NT2/D1 (cell line): ENCODE measurements around the gene HPD.

Experiments
- DNase-seq: peaks from one replicate; pipeline ENCODE4 v3.0.0-alpha.2; 2011; ENCODE audit warnings: low read depth, low spot score
- H3K27me3 ChIP-seq: 2 replicates; pipeline ENCODE4 v1.6.0; 2011; ENCODE audit warnings: mild to moderate bottlenecking; ENCODE audit not compliant: insufficient read length, insufficient read depth
- H3K36me3 ChIP-seq: 2 replicates; pipeline ENCODE4 v1.6.1; 2011; ENCODE audit warnings: mild to moderate bottlenecking, low read length, mixed read lengths; ENCODE audit not compliant: insufficient read depth, insufficient read length
- H3K4me1 ChIP-seq: 2 replicates; pipeline ENCODE4 v1.5.1; 2011; ENCODE audit not compliant: insufficient read depth, insufficient read length
- H3K4me3 ChIP-seq: 2 replicates; pipeline ENCODE4 v1.5.1; 2011; ENCODE audit warnings: low read depth; ENCODE audit not compliant: insufficient read length
- H3K9ac ChIP-seq: 2 replicates; pipeline ENCODE4 v1.6.0; 2011; ENCODE audit warnings: low read depth; ENCODE audit not compliant: insufficient read length
- H3K9me3 ChIP-seq: 2 replicates; pipeline ENCODE4 v1.5.1; 2011; ENCODE audit warnings: mild to moderate bottlenecking, low read length; ENCODE audit not compliant: insufficient read depth
- SUZ12 ChIP-seq: IDR thresholded peaks from 2 replicates; pipeline ENCODE4 v1.6.1; 2011; ENCODE audit not compliant: insufficient read length, insufficient read depth; ENCODE audit errors: extremely low read depth
- YY1 ChIP-seq: IDR thresholded peaks from 2 replicates; pipeline ENCODE4 v1.6.1; 2011; ENCODE audit not compliant: insufficient read length, insufficient read depth
- ZNF274 ChIP-seq: IDR thresholded peaks from 2 replicates; pipeline ENCODE4 v1.6.1; 2011; ENCODE audit warnings: mild to moderate bottlenecking, low read depth, low read length

HPD gene

GRCh38 chr12:121816925-121817647 lies 41.6 kb downstream of the HPD start:
- no peaks in the 10 kb centered on the region for H3K27me3 ChIP-seq
- no peak overlapping the region for H3K4me3 ChIP-seq
- no peak overlapping the region for H3K9ac ChIP-seq
- TF ChIP-seq SUZ12 (no peak), ZNF274 (no peak)
- DNase-seq: no peak
- H3K36me3 ChIP-seq: peaks cover 84% of the 10 kb centered on the region
- H3K9me3 ChIP-seq: no peaks in the 10 kb centered on the region
- H3K4me1 ChIP-seq: peaks cover 7% of the 10 kb centered on the region

DNA sequence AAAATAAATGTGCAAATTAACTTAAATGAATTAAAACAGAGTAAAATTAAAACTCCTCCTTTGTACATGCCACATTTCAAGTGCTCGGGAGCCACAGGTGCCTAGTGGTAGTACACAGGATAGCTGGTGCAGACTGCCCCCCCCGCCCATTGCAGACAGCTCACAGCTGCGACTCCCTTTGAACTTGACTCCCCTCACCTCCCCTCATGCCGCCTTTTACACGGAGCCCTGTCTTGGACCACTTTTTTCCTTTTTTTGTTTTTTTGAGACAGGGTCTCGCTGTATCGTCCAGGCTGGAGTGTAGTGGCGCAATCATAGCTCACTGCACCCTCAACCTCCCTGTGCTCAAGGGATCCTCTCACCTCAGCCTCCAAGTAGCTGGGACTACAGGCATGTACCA lies 43.4 kb downstream of the HPD start:
- no peak overlapping the region for H3K4me3 ChIP-seq
- DNase-seq: no peak
- H3K36me3 ChIP-seq: peaks cover 83% of the 10 kb centered on the region
- no peak overlapping the region for H3K9ac ChIP-seq
- H3K9me3 ChIP-seq: no peaks in the 10 kb centered on the region
- no peak for TF ChIP-seq SUZ12
- no peak for TF ChIP-seq ZNF274
- TF ChIP-seq YY1: no peak
- peaks cover 22% of the 10 kb centered on the region for H3K4me1 ChIP-seq
- H3K27me3 ChIP-seq: no peaks in the 10 kb centered on the region

GRCh38 chr12:121814429-121815119 lies 44.1 kb downstream of the HPD start:
- Histone ChIP-seq H3K9ac (no peak overlapping the region), H3K27me3 (no peaks in the 10 kb centered on the region), H3K36me3 (peaks cover 83% of the 10 kb centered on the region), H3K4me1 (peaks cover 23% of the 10 kb centered on the region), H3K9me3 (no peaks in the 10 kb centered on the region), H3K4me3 (no peak overlapping the region)
- TF ChIP-seq ZNF274 (no peak), YY1 (no peak), SUZ12 (no peak)
- no peak for DNase-seq

DNA sequence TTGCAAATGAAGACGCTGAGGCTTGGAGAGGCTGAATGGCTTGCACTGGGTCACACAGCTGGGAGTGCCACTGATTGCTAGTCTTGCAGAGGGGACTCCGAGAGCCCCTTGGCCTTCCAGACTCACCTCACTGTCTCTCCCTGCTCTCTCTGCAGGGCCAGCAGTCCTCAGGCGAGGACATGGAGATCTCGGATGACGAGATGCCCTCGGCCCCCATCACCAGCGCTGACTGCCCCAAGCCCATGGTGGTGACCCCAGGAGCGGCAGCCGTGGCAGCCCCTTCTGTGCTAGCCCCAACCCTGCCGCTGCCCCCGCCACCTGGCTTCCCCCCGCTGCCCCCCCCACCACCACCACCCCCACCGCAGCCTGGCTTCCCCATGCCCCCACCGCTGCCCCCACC lies 44.7 kb downstream of the HPD start:
- peaks cover 83% of the 10 kb centered on the region for H3K36me3 ChIP-seq
- H3K4me1 ChIP-seq: peaks cover 23% of the 10 kb centered on the region
- H3K4me3 ChIP-seq: no peak overlapping the region
- DNase-seq: no peak
- no peak overlapping the region for H3K9ac ChIP-seq
- H3K9me3 ChIP-seq: no peaks in the 10 kb centered on the region
- TF ChIP-seq YY1 (no peak), ZNF274 (no peak), SUZ12 (no peak)
- no peaks in the 10 kb centered on the region for H3K27me3 ChIP-seq

DNA sequence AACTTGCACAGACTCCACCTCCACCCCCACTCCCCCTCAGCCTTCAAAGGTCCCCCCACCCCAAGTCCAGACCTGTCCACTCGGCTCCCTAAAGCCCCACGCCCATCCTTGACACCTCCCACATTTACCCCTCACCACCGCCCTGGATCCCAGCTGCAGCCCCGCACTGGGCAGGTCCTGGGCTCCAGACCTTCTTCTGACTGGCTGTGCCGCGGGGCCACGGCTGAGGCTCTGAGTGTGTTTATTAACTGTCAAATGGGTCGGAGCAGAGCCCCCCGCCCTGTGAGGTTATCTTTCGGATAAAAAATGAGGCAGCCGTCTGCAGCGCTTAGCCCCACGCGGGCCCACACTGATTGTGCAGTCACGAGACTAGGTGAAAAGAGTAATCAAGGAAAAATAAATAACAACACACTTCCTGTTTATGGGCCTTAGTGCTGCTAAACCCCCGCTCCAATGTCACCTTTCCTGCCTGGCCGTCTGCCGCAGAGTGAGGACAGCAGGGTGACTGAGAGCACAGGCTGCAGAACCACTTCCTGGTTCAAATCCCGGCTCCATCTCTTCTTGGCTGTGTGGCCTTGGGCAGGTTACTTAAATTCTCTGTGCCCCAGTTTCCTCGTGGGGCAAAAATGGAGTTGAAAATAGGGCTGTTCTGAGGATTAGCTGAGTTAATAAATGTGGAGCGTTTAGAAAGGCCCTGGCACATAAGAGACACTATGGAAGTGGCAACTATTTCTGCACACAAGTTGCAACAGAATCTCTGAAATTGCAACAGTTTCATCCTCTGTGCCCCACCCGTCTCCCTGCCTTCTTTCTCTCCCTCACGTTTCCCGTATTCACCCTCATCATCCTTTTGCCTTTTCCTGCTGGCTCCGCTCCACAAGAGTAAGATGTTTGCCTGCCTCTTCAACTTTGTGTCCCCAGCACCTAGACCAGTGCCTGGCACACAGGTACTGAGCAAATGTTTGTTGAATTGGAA lies 45.5 kb downstream of the HPD start:
- no peak for TF ChIP-seq YY1
- no peak for TF ChIP-seq ZNF274
- TF ChIP-seq SUZ12: no peak
- Histone ChIP-seq H3K36me3 (peaks cover 89% of the 10 kb centered on the region), H3K9ac (peak overlapping the region; percentile 75), H3K9me3 (no peaks in the 10 kb centered on the region), H3K4me1 (peaks cover 23% of the 10 kb centered on the region), H3K27me3 (no peaks in the 10 kb centered on the region), H3K4me3 (peak overlapping the region; percentile 93)
- no peak for DNase-seq

DNA sequence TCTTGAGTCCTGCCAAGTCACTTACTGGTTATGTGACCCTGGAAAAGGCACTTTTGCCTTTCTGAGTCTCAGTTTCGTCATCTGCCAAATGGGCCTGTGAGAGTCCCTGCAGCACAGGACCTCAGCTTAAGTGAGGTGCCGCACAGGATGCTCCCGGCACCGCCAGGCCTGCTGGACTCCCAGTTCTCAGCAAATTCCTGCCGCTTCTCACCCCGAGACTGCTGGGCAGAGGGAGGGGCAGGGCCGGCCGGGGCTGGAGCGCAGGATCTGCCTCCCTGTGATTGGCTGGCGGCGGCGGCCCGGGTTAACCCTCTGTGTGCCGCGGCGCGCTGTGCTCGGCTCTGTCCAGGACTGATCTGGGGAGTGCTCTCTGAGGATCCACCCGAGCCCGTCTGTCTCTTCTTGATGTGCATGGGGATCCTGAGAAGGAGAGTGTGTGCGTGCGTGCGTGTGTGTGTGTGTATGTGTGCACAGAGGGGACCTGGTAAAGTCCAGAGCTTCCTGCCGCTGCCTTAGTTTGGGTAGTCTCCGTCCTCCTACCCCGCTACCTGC lies 46.3 kb downstream of the HPD start:
- H3K27me3 ChIP-seq: no peaks in the 10 kb centered on the region
- peak overlapping the region; percentile 93 for H3K4me3 ChIP-seq
- no peaks in the 10 kb centered on the region for H3K9me3 ChIP-seq
- TF ChIP-seq ZNF274 (no peak), SUZ12 (no peak), YY1 (no peak)
- peaks cover 23% of the 10 kb centered on the region for H3K4me1 ChIP-seq
- peak overlapping the region; percentile 93 for H3K9ac ChIP-seq
- no peak for DNase-seq
- H3K36me3 ChIP-seq: peaks cover 89% of the 10 kb centered on the region
